ENCODE data around the gene ADGRD2. TPM values are rescaled to one million over a fixed set of nuclear protein-coding genes. Genes with fewer than 3 reads are reported as not detected.
A peak's percentile ranks its signal among the peaks of the same experiment; 100 is the strongest.

ADGRD2 gene
- total and polyA plus RNA-seq, 2 of the 13 experiments (the other 11 are each of a cell fraction or from before 2014, with no cell fraction given), result not detected

GRCh38 chr9:124510650-124511425 is 60.6 kb downstream of the ADGRD2 start (continued):
- no peak for TF ChIP-seq GMEB2 (CRISPR knock-in tag; IDR thresholded peaks at IDR 0.05; ENCODE audit: low read depth)
- peak; percentile 48; the same call in 1 of the 2 replicates for TF ChIP-seq ELF3 (CRISPR knock-in tag; IDR thresholded peaks at IDR 0.05)
- no peak for TF ChIP-seq ZNF282 (IDR thresholded peaks at IDR 0.05; ENCODE audit: partially characterized antibody)
- peak; percentile 26; the same call in 1 of the 2 replicates for TF ChIP-seq ZNF230 (CRISPR knock-in tag; IDR thresholded peaks at IDR 0.05)
- TF ChIP-seq SMAD9 (CRISPR knock-in tag; IDR thresholded peaks at IDR 0.05), result no peak
- peak; percentile 28; the same call in 1 of the 2 replicates for TF ChIP-seq PATZ1 (CRISPR knock-in tag; IDR thresholded peaks at IDR 0.05)
- TF ChIP-seq TAF15 (IDR thresholded peaks at IDR 0.05; ENCODE audit: low read depth, low read length, poor library complexity, severe bottlenecking), result no peak
- TF ChIP-seq ZNF775 (CRISPR knock-in tag; IDR thresholded peaks at IDR 0.05; ENCODE audit: borderline replicate concordance), result no peak
- no peak for TF ChIP-seq CREB3 (CRISPR knock-in tag; IDR thresholded peaks at IDR 0.05)
- TF ChIP-seq ZNF607 (CRISPR knock-in tag; IDR thresholded peaks at IDR 0.05; ENCODE audit: borderline replicate concordance), result peak; percentile 56; the same call in 1 of the 2 replicates
- TF ChIP-seq ZNF883 (CRISPR knock-in tag; IDR thresholded peaks at IDR 0.05; ENCODE audit: not compliant biosample characterization), result no peak
- TF ChIP-seq ZNF773 (CRISPR knock-in tag; IDR thresholded peaks at IDR 0.05; ENCODE audit: borderline replicate concordance), result no peak
- no peak for TF ChIP-seq ARHGAP35 (CRISPR knock-in tag; IDR thresholded peaks at IDR 0.05; ENCODE audit: borderline replicate concordance)
- TF ChIP-seq JUND (CRISPR knock-in tag; IDR thresholded peaks at IDR 0.05), result peak; percentile 29; the same call in 1 of the 2 replicates
- no peak for TF ChIP-seq TCF7L2 (IDR thresholded peaks at IDR 0.05; ENCODE audit: low read depth, low read length)
- TF ChIP-seq ZNF577 (CRISPR knock-in tag; IDR thresholded peaks at IDR 0.05; ENCODE audit: borderline replicate concordance, low read depth), result no peak
- no peak for TF ChIP-seq PTBP1 (IDR thresholded peaks at IDR 0.05; ENCODE audit: low read depth, low read length, poor library complexity, severe bottlenecking)
- peak; percentile 99 for TF ChIP-seq CEBPB (IDR thresholded peaks at IDR 0.05; ENCODE audit: borderline replicate concordance, low read depth, low read length)
- TF ChIP-seq ZBTB33 (CRISPR knock-in tag; IDR thresholded peaks at IDR 0.05), result no peak
- no peak for TF ChIP-seq POLR2AphosphoS5 (IDR thresholded peaks at IDR 0.05; ENCODE audit: low read depth, low read length)
- 0 out of 2 replicates have a peak, but pooled peaks have one; percentile 32 for TF ChIP-seq HHEX (CRISPR knock-in tag; IDR thresholded peaks at IDR 0.05)
- no peak for TF ChIP-seq ZNF329 (CRISPR knock-in tag; IDR thresholded peaks at IDR 0.05; ENCODE audit: low read depth)

All from HepG2 (cell line).